ENCODE results near the gene JAK2. TPM values are rescaled to one million over a fixed set of nuclear protein-coding genes. Genes with fewer than 3 reads are reported as not detected.

JAK2 gene
- total and polyA plus RNA-seq, 9 of the 15 experiments (the other 6 are each of a cell fraction or from before 2014, with no cell fraction given), result 4.7 to 23.4 (median 15.3) TPM

- ChIA-PET CTCF (ENCODE audit: low intra/inter-chr PET ratio) (no interaction called here), POLR2A (interaction anchor here (0.8 kb wide), 1 partner anchor 11 kb away, joined by 5 read pairs; no protein-coding TSS in a partner anchor)
- Histone ChIP-seq H3K9me3 (replicated peaks; ENCODE audit: control insufficient read depth, insufficient read depth, low read depth, low read length) (no peaks in the 10 kb centered on the region), H3K27ac (ENCODE audit: extremely low read depth, low read depth, low read length) (peak overlapping the region; percentile 90), H3K27me3 (ENCODE audit: control insufficient read depth in 2 of 2, insufficient read depth in 2 of 2, low read length in 2 of 2) (no peaks in the 10 kb centered on the region), H3K9me1 (ENCODE audit: control insufficient read depth, insufficient read depth, low read length) (no peaks in the 10 kb centered on the region), H3K79me2 (ENCODE audit: control insufficient read depth, insufficient read depth, low read length) (peaks cover 48% of the 10 kb centered on the region), H3K4me1 (replicated peaks in 1 of 2; ENCODE audit: control insufficient read depth in 2 of 2, insufficient read depth in 2 of 2, low read length in 2 of 2) (peaks cover 14 to 28% of the 10 kb centered on the region in 2 experiments; a peak in 4 of 5 replicates), H3K36me3 (ENCODE audit: control insufficient read depth, insufficient read depth, low read length) (peaks cover 15% of the 10 kb centered on the region), H2AFZ (ENCODE audit: low read depth, low read length) (peak overlapping the region; percentile 86), H3K4me2 (ENCODE audit: insufficient read depth, low read length) (peak overlapping the region; percentile 92), H3K9ac (ENCODE audit: insufficient read depth in 1 of 2, low read depth in 2 of 2, low read length in 2 of 2) (peak overlapping the region; percentile 80 to 85), H4K20me1 (replicated peaks; ENCODE audit: control insufficient read depth, insufficient read depth, low read length) (no peaks in the 10 kb centered on the region), H3K4me3 (peak overlapping the region; percentile 74)
- no peak for TF ChIP-seq DLX4 (CRISPR knock-in tag; IDR thresholded peaks at IDR 0.05)
- no peak for TF ChIP-seq TEAD2 (tag; IDR thresholded peaks at IDR 0.05)
- TF ChIP-seq SAP30 (IDR thresholded peaks at IDR 0.05; ENCODE audit: borderline replicate concordance, insufficient read depth, low read depth, low read length, poor library complexity, severe bottlenecking), result no peak
- no peak for TF ChIP-seq BRF1 (IDR thresholded peaks at IDR 0.05; ENCODE audit: borderline replicate concordance, extremely low read depth, insufficient read length)
- no peak for TF ChIP-seq ZBTB43 (CRISPR knock-in tag; IDR thresholded peaks at IDR 0.05)
- no peak for TF ChIP-seq SMARCA5 (IDR thresholded peaks at IDR 0.05)
- TF ChIP-seq STAG1 (CRISPR knock-in tag; IDR thresholded peaks at IDR 0.05; ENCODE audit: borderline replicate concordance), result no peak
- TF ChIP-seq PPARD (CRISPR knock-in tag; IDR thresholded peaks at IDR 0.05), result no peak
- TF ChIP-seq AFF4 (CRISPR knock-in tag; IDR thresholded peaks at IDR 0.05), result no peak
- no peak for TF ChIP-seq ZNF717 (CRISPR knock-in tag; IDR thresholded peaks at IDR 0.05)
- TF ChIP-seq NR2C2 (CRISPR knock-in tag; IDR thresholded peaks at IDR 0.05), result no peak
- no peak for TF ChIP-seq NR2C2 (tag; IDR thresholded peaks at IDR 0.05)
- no peak for TF ChIP-seq ZC3H11A (IDR thresholded peaks at IDR 0.05; ENCODE audit: low read depth, low read length)
- TF ChIP-seq SETDB1 (IDR thresholded peaks at IDR 0.05; ENCODE audit: low read length), result no peak
- DNase-seq (ENCODE audit: extremely low read depth in 1 of 4, low spot score in 3 of 4) (no peak), ATAC-seq (no peak), FAIRE-seq (no peak)
- in situ Hi-C loops (cut with MboI) (loop anchor here (5.0 to 10.0 kb wide), 2 partner anchors 121 to 229 kb away; no protein-coding TSS in a partner anchor), intact Hi-C loops (cut with micrococcal nuclease) (loop anchor here (2.0 kb wide), 2 partner anchors 131 to 185 kb away; no protein-coding TSS in a partner anchor)
- no TSS peak for BruUV-seq (replicated peaks)
- WGBS (ENCODE audit: insufficient coverage, low coverage, missing lambda C conversion rate), result 18% methylated on average over 5 of the region's 5 CpGs
Measured at GRCh38 chr9:4983601-4984165, 1.4 kb upstream of the JAK2 start.
